ENCODE results near the gene CISTR.
A peak's percentile ranks its signal among the peaks of the same experiment; 100 is the strongest.

CISTR gene

DNA sequence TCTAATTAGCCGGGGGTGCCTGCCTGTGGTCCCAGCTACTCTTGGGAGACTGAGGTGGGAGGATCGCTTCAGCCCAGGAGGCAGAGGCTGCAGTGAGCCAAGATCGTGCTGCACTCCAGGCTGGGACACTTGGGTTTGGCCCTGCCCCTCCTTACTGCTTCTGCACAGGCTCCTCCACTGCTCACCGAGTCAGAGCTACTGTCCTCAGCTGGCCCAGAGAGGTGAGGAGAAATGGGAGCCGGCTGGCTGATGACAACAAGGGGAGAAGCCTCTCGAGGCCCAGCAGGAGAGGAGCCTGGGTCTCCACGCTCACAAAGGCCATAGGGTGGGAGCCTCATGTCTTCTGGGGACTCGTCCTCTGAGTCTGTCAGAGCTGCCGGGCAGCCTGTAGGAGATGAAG is 38.3 kb downstream of the CISTR start:
- DNase-seq, result no peak

DNA sequence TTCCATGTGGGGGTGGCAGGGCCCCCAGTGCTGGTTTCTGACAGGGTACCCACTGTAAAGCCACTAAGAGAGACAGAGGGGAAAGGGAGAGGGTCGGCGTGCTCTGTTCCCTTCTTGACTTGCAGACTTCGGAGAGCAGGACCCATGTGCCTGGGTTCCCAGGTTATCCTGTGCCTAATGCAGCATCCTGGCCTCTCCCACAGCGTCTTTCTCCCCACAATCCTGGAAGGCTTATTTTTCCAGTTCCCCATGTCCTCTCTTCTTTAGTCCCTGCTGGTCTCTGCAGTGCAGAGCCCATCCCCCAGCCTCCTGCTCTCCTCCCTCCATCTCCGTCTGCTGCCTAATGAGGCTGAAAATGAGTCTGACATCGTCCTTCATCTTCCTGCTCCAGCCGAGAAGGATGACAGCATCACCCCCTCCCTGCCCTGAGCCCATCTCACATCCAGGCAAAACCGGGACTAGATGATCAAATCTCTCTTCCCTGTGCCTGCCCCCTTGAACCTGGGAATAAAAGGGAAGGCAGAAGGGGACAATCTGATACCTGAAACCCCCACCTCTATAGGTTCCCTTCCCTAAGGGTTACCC is 39.6 kb downstream of the CISTR start:
- no peak for DNase-seq

DNA sequence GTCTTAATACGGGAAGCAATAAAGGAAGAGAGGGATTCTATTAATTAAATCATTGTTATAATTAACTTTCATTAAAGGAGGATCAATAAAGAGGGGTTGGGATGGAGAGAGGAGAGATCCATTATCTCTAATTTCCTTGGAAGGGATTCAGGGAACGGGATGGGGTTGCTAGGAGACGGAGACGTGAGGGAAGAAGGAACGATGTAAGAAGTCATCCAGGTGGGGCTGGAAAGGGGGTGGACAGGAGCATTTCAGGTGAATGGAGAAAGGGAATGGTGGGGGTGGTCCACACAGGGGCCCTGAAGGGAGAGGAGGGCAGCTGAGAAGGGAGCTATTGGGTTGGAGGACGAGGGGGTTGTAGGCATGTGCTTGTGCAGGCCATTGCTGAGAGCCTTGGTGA is 41.7 kb downstream of the CISTR start:
- DNase-seq, result no peak

DNA sequence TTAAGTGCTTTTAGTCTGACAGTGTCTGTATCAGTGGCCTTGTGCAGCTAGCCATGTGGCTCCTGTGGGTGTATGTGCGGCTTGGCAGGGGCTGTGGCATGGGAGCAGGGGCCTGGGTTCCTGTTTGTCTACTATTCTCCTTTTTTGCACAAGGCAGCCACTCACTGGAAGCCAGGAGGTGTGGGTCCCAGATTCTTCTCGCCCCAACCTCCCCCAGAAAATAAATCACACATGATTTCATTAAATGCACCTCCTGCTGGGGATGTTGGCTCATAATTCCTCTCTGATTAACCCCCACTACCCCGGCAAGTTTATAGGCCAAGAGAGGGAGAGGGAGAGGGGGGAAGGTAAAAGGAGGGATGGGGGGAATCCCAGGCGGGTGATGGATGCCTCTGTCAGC is 42.1 kb downstream of the CISTR start:
- DNase-seq, result no peak

DNA sequence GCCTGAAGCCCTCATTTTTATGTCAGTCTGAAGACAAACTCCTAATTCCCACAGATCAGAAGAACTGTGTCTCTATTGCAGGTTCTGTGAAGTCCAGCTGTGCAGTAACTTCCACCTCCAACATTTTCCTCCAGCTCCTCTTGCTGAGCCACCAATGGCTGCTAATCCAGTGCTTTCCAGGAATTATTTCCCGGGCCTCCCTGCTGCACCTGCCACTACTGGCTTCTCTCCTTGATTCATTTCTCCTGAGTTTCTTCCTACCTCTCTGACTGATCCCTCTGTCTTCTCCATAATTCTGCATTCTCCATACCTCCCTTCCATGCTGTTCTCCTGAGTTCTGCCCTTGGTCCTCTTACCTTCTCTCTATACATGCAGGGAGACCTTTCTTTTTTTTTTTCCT is 45.7 kb downstream of the CISTR start:
- DNase-seq, result no peak

DNA sequence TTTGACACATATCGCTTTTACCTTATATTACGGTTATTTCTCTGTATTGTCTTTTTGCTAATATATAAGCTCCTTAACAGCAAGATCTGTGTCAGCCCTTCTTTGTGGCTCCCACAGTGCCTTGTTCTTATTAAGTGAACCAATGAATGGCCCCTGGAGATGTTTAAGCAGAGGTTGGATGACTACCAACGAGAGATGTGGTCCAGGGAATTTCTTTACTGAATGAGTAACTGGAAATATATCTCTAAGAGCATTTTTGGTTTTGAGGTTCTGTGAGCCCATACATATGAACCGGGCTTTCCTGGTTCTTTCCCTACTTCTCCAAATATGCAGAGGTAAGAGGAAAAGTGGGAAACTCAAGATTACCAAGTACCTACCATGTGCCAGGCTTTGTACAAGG is 48.0 kb downstream of the CISTR start:
- DNase-seq, result no peak

DNA sequence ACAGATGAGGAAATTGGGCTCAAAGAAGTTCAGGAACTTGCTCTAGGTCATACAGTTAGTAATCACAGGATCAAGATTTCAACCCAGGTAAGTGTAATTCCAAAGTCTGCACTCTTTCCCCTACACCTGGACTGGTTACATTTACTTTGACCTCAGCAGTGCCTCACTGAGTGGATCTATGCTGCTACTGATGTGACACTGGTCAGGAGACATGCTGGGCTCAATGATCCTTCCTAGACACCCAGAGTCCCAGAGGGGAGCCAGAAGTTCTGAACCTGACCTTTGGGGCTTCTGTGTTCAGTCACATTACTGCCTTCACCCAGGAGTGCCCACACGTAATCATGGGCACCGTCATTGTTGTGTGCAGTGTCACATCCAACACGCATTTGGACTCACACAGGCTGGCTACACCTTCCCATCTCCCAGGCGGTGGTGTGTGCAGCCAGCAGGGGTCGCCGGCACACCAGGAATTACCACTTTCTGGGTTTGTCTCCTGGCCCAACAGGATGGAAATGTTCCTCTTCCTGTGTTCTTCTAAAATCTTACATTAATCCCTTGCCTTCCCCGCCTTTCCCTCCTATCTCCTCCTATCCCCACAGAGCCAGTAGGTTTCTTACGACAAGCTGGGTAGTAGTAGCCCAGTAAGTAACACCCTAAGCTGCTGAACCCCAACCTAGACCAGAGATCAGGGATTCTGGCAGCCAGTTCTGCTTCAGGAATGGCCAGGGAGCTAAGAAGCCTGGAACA is 50.1 kb downstream of the CISTR start:
- peak; percentile 69 to 78 for DNase-seq

DNA sequence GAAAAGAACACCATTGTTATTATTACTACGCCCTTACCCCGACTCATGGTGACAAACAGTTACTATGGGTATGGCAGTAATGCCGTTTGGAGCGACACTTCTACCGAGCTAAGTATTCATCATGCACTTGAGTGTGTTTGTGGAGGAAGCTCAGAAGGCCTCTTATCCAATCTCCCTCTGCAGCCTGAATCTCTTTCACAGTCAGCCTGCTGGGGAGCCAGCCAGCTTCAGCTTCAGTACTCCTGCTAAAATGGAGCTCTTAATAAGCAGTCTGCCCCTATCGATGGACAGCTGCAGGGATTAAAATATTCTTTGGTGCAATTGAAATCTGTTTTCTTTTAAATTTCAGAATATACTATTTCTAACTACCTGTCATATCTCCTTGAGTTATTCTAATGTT is 51.2 kb downstream of the CISTR start:
- DNase-seq, result no peak

DNA sequence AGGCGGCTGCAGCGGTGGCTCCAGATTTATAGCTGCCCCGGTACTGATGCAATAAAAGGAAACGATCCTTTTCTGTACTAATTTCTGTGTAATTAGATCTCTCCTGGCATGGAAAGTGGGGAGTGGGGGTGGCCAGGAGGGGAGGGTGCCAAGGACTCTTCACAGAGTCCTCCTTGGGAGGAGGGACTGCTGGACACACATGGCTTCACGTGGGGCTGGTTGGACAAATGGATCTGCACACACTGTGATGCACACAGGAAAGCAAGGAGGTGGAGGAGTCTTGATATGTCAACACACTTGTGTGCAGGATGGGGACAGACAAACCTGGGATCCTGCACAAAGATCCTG is 52.1 kb downstream of the CISTR start:
- no peak for DNase-seq

DNA sequence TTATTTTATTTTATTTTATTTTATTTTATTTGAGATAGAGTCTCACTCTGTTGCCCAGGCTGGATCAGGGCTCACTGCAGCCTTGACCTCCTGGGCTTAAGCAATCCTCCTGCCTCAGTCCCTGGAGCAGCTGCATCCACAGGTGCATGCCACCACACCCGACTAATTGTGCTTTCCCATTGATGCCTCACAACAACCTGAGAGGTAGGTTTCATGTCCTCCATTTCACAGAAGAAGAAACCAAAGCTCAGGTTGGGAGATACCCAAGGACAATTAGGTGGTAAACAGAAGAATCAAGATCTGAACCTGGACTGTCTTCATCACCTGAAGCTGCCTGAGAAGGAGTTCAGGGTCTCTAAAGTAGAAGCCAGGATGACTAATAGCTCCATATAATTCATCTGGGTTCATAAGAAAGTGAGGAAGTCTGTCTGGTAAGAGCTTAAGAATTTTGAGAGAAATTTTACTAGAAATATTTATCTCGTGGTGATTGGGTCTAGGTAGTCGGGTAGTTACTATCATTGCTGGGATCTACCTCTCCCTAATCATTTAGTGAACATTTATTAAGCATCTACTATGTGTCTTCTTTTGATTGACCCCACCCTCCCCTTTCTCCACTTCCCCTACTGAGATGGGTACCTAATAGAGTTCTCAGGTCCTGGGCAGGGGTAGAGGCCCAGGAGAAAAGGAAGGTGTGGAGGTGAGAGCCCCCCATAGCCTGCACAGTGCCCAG is 52.7 kb downstream of the CISTR start:
- DNase-seq, result no peak

DNA sequence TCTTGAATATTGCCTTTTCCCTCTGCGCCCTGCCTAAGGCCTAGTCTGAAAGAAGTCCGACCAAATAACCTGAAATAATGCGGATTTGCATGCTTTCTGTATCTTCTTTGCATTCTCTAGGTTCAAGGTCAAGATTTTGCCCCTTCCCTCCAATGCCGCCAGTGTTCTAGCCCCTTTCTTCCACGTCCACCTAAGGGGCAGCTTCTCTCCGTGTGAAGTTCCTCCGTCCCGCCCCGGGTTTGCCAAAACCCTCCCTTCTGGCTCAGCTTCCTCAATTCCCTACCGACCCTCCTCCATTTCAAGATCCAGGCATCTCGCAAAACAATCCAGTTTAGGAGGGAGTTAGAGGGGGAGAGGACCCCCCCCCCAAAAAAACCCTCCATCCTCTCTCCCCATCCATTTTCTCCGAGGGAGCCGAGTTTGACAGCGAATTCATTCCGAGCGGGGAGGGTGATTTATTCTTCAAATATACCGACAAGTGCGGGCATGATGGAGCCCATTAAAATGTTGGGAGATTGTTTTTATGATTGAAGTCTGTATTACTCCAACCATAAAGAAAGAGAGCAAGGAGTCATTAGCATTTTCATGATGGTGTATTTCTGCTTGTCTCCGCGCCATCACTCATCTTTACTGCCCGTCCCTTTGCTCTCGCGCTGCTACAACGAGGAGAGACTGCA is 55.0 kb downstream of the CISTR start:
- no peak for DNase-seq
